22Rv1 (cell line): ENCODE measurements around the gene HERC3.

Experiments
- H3K27ac ChIP-seq: fragments of 450-650 bp; 2 replicates; pipeline ENCODE4 v1.5.1; 2017
- ZFX ChIP-seq: fragments of 450-650 bp; IDR thresholded peaks from 2 replicates; pipeline ENCODE4 v1.6.1; 2017; ENCODE audit warnings: antibody characterized with exemption, borderline replicate concordance
- TF ChIP-seq, protein P1 (sequence below): fragments of 450-650 bp; IDR thresholded peaks from 2 replicates; pipeline ENCODE4 v1.5.1; 2017; ENCODE audit warnings: mild to moderate bottlenecking

The HERC3 gene

DNA sequence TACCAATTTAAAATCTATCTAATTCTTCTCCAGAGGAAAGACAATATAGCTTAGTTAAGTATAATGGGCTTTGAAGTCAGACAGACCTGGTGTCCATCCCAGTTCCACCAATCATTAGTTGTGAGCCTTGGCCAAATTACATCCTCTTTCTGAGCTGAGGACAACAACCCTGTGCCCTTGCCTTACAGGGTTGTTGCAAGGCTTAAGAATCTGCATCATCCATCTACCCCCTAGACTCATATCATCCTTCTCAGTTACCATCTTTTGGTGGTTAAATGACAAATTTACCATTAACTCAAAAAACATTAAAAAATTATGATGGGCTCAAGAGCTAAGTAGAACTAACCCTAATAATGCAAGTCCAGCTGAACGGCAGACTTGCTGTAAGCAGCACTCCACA lies 53.7 kb downstream of the HERC3 start:
- TF ChIP-seq, protein P1, sequence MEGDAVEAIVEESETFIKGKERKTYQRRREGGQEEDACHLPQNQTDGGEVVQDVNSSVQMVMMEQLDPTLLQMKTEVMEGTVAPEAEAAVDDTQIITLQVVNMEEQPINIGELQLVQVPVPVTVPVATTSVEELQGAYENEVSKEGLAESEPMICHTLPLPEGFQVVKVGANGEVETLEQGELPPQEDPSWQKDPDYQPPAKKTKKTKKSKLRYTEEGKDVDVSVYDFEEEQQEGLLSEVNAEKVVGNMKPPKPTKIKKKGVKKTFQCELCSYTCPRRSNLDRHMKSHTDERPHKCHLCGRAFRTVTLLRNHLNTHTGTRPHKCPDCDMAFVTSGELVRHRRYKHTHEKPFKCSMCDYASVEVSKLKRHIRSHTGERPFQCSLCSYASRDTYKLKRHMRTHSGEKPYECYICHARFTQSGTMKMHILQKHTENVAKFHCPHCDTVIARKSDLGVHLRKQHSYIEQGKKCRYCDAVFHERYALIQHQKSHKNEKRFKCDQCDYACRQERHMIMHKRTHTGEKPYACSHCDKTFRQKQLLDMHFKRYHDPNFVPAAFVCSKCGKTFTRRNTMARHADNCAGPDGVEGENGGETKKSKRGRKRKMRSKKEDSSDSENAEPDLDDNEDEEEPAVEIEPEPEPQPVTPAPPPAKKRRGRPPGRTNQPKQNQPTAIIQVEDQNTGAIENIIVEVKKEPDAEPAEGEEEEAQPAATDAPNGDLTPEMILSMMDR, result no peak
- TF ChIP-seq ZFX, result no peak
- H3K27ac ChIP-seq, result no peak overlapping the region

DNA sequence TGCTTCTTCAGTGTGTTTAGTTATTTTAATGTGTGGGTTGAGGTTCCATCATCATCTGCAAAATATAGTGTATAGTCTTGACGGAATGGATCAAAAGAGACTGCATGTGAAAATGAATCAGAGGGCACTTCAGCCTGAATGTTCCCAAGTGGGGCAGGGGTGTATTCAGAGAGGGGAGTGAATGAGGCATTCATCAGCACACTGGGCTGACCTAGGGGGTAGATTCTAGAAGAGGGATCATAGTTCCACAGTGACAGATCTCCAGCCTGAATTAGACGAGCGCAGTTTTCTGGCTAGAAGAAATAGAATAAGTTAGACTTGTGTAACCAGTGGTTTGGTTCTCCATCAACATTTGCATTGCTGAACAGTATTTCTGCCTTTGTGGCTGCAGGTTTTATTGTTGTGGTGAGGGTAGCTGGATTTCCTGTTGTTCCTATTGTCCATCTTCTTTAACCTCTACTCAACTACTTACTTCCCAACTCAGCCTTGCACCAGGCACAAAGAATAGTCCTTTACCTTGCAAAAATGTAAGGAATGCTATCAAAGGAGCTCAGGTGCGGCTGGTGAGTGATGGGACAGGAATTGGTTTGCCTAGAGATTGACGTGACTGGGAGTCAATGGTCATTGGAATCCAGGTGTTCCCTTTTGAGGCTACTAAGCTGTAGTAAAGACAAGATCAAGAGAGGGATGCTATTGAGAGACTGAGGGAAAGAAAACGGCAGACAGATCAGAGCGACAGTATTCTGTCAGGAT lies 54.4 kb downstream of the HERC3 start:
- no peak overlapping the region for H3K27ac ChIP-seq
- TF ChIP-seq, protein P1, result no peak
- TF ChIP-seq ZFX, result no peak

DNA sequence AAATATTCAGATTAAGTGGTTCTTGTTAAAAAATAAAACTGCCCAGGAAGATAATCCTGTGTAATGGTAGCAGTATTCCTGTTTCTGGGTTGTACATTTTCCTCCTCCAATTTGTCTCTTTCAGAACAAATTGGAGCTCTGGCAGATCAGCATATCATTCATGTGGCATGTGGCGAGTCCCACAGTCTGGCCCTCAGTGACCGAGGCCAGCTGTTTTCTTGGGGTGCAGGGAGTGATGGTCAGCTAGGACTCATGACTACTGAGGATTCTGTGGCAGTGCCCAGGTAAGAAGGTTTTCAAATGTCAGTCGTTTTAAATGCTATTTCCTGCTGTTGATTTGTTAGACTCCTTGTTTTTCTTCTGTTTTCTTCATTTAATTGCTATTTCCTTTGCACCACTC lies 57.4 kb downstream of the HERC3 start:
- TF ChIP-seq, protein P1, result no peak
- TF ChIP-seq ZFX, result no peak
- no peak overlapping the region for H3K27ac ChIP-seq

DNA sequence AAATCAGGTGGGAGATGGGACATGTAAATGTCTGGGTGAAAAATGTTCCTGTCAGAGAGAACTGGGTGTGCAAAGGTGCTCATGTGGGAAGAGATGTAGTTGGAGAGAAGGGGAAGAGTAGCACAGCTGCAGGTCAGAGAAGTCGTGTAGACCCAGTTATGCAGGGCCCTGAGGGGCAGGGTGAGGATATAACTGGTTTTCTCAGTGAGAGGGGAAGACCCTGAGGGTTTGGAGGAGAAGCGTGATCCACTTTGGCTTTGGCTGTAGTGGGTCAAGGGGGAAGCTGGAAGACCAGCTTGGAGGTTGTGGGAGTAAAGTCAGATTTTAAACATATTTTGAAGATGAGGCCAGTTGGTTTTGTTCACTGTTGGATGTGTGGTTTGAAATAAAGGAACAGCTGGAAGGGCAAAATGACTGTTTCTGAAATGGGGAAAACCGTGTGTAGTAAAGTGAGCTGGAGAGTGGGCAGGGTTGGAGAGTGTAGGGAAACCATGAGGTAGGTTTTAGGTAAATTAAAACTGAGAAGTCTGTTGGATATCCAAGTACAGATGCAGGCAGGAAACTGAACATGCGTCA lies 61.2 kb downstream of the HERC3 start:
- TF ChIP-seq, protein P1, result no peak
- TF ChIP-seq ZFX, result no peak
- H3K27ac ChIP-seq, result no peak overlapping the region

DNA sequence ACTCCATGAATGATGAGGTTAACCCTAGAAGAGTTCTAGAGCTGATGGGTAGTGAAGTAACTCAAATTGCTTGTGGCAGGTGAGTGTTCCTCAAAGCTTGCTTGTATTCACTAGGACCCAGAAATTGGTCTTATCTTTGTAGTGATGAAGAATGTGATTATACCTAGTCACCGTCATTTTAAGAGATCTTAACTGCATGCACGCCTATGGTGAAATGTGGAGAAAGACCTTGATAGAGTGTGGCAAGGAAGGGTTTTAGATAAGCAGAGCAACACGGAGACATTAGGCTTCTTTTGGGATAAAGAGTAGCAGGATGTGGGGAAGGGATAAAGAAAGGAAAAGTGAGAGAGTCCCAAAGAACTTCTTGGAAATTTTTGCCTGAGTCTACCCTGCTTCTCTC lies 62.9 kb downstream of the HERC3 start:
- no peak for TF ChIP-seq ZFX
- TF ChIP-seq, protein P1, result no peak

DNA sequence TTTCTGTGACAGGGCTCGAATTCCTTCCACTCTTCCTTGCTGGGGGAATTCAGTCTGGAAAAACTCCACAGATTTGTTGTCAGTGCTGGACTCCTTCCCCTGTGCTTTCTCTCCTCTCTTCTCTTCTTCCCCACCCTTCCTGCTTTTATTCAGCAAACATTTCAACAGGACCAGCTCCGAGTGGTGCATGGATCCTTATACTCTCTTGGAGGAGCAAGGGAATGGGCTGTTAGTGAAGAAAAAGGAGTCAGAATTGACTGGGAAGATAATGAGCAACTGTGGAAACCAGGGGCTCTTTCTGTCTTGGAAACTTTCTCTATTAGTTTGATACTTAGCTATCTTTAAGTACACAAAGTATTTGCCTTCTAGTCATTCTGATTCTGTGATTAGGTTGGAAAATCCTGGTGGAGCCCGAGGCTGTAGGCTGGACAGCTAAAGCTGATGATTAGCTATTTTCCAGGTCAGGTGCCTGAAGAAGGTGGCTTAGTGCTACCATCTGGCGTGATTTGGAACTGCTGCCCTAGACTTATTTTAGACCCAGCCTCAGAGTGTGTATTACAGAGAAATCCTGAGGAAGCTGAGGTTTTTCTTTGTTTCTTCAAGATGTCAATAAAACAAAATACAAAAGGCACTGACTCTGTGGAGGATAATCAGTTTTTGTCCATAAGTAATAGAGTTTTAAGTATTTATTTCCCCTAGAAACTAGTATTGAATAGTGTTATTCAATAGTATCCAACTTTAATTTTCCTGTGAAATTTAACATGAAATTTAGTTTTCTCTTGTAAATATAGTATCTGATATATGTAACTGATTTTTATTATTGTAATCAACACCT lies 67.0 kb downstream of the HERC3 start:
- H3K27ac ChIP-seq, result peak overlapping the region; percentile 37; the same call in 1 of the 2 replicates

More for the DNA sequence above, 62.9 kb downstream of the HERC3 start:
- H3K27ac ChIP-seq, result no peak overlapping the region

More for the DNA sequence above, 67.0 kb downstream of the HERC3 start:
- TF ChIP-seq ZFX, result no peak
- TF ChIP-seq, protein P1, result peak; percentile 84
